GM19455 (cell line): Measurements from ENCODE around the gene GNL3L.
"Not testable (repeated sequence)": the region's sequence is repeated elsewhere in the genome, so short reads cannot be mapped to it uniquely, and the experiment has no call there.

Experiments
- ATAC-seq: cut with Tn5 transposase; IDR thresholded peaks from one replicate; pipeline ENCODE4 v1.9.1; 2021; ENCODE audit not compliant: unreplicated experiment

Gene GNL3L

GRCh38 chrX:54560411-54560810, 30.4 kb downstream of the GNL3L start:
- ATAC-seq = no peak

DNA sequence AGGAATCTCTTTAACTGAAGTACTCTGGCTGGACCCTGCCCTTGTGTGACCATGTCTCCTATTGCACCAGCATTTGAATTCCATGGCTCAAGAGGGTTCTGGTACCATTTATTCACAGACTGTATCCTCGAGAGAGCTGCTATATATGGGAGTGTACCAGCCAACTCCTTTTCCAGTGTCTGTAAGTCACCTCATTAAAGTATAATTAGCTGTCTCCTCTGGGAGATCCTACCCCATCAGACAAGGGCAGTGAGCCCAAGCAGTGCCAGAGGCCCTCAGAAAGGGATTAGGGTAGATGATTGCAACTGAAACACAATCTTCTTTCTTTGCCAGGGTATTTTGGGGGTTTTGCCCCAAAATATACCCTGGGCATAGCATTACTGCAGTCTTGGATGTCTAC, 31.6 kb downstream of the GNL3L start:
- no peak for ATAC-seq

GRCh38 chrX:54564936-54565335, 34.9 kb downstream of the GNL3L start:
- ATAC-seq = no peak

GRCh38 chrX:54570332-54570731, 40.3 kb downstream of the GNL3L start:
- no peak for ATAC-seq

DNA sequence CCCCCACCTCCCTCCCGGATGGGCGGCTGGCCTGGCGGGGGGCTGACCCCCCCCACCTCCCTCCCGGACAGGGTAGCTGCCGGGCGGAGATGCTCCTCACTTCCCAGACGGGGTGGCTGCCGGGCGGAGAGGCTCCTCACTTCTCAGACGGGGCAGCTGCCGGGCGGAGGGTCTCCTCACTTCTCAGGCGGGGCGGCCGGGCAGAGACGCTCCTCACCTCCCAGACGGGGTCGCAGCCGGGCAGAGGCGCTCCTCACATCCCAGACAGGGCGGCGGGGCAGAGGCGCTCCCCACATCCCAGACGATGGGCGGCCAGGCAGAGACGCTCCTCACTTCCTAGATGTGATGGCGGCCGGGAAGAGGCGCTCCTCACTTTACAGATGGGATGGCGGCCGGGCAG, 42.6 kb downstream of the GNL3L start:
- not testable (repeated sequence) for ATAC-seq

DNA sequence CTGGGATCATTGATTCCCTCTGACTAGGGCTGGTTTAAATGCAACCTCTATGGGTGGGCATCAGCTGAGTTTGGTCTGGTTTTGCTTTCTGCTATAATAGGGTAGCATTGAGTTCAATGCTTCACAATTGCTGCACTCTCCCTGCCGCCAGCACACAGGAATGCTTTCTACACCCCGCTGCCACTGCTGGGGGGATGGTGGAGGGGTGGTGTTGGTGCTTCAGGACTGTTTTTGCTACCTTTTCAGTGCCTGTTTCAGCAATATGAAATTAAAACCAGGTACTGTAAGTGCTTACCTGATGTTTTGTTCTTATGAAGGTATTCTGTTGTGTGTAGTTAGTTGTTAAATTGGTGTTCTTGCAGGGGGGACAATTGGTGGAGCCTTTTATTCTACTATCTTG, 67.7 kb downstream of the GNL3L start:
- no peak for ATAC-seq

DNA sequence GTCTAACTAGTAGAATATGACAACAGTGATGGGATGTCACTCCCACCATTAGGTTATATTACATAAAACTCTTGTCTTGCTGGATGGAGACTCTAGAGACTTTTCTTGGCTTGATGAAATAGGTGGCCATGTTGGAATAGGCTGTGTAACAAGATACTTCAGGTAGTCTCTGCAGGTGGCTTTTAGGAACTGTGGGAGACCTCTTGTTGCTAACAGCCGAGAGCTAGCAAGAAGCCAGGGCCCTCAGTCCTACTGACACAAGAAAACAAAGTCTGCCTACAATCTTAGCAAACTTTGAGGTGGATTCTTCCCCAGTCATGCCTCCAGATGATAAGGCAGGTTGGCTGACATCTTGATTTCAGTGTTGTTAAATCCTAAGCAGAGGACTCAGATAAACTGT, 72.5 kb downstream of the GNL3L start:
- ATAC-seq = no peak
